GM12875 (cell line): ENCODE results near the gene PARD3B.

ENCODE experiments used
- H3K4me3 ChIP-seq: one replicate; pipeline ENCODE4 v1.5.1; 2011; ENCODE audit warnings: low read depth, low read length, control low read depth
- CTCF ChIP-seq: IDR thresholded peaks from 2 replicates; pipeline ENCODE4 v1.5.1; 2011; ENCODE audit warnings: low read depth, mild to moderate bottlenecking, control low read depth, inconsistent platforms, low read length, moderate library complexity, borderline replicate concordance; ENCODE audit not compliant: insufficient read depth

Gene PARD3B

GRCh38 chr2:205428811-205429210 lies 883.5 kb downstream of the PARD3B start:
- no peak for TF ChIP-seq CTCF
- H3K4me3 ChIP-seq = no peak overlapping the region

- H3K4me3 ChIP-seq = no peak overlapping the region
- TF ChIP-seq CTCF = no peak
These were observed 890.7 kb downstream of the PARD3B start for GRCh38 chr2:205435970-205436369.

GRCh38 chr2:205438241-205438640 lies 893.0 kb downstream of the PARD3B start:
- H3K4me3 ChIP-seq = no peak overlapping the region
- no peak for TF ChIP-seq CTCF

GRCh38 chr2:205439621-205440020 lies 894.3 kb downstream of the PARD3B start:
- TF ChIP-seq CTCF = no peak
- no peak overlapping the region for H3K4me3 ChIP-seq

GRCh38 chr2:205441524-205441923 lies 896.2 kb downstream of the PARD3B start:
- TF ChIP-seq CTCF = no peak
- no peak overlapping the region for H3K4me3 ChIP-seq

- no peak overlapping the region for H3K4me3 ChIP-seq
- TF ChIP-seq CTCF = no peak
These were observed 902.9 kb downstream of the PARD3B start for GRCh38 chr2:205448189-205448588.

GRCh38 chr2:205451901-205452512 lies 906.7 kb downstream of the PARD3B start:
- no peak overlapping the region for H3K4me3 ChIP-seq
- no peak for TF ChIP-seq CTCF
